Endothelial cell of umbilical vein (primary cell): ENCODE measurements around the gene TUBB1.

Experiments
- JUN ChIP-seq: IDR thresholded peaks from 2 replicates; pipeline ENCODE4 v1.6.1; 2011; ENCODE audit warnings: borderline replicate concordance, low read depth; ENCODE audit not compliant: insufficient read length, insufficient read depth
- MYC ChIP-seq: IDR thresholded peaks from one replicate; pipeline ENCODE4 v1.6.1; 2011; ENCODE audit warnings: mild to moderate bottlenecking, low read depth, low read length
- POLR2A ChIP-seq: IDR thresholded peaks from 2 replicates; pipeline ENCODE4 v1.6.1; 2012; ENCODE audit warnings: low read depth, mild to moderate bottlenecking, control low read depth, low read length
- POLR2AphosphoS5 ChIP-seq: IDR thresholded peaks from 2 replicates; pipeline ENCODE4 v1.6.1; 2012; ENCODE audit warnings: low read depth, mild to moderate bottlenecking, control low read depth, low read length, moderate library complexity; ENCODE audit not compliant: insufficient read depth
- TF ChIP-seq, protein P1 (sequence below): IDR thresholded peaks from 2 replicates; pipeline ENCODE4 v1.6.1; 2011; ENCODE audit not compliant: insufficient read depth, insufficient read length
- TF ChIP-seq, protein P2 (sequence below), 2 donors: IDR thresholded peaks; 1 replicate in 1 of 2; 2 replicates in 1 of 2; pipeline ENCODE4 v1.5.1; 2011; ENCODE audit warnings: low read length in 2 of 2, mild to moderate bottlenecking in 2 of 2, moderate library complexity in 2 of 2, control low read depth in 1 of 2, inconsistent platforms in 1 of 2, low read depth in 1 of 2; ENCODE audit not compliant: insufficient read depth in 1 of 2; ENCODE audit errors: extremely low read depth in 1 of 2

DNA sequence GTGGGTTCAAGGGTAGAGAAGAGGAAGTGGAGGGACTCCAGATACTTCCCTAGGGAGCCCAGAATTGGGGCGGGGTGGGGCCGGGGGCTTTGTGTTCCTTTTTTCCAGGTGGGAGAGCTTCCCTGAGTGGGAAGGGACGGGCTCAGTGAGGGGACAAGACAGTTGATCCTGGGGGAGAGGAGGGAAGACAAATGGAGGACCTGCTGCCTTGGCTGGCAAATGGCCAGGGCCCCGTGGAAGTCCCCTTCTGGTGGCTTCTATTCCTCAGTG, 14.8 kb upstream of the TUBB1 start:
- TF ChIP-seq JUN (no peak), POLR2AphosphoS5 (no peak), POLR2A (no peak), MYC (no peak)
- TF ChIP-seq, protein P1, sequence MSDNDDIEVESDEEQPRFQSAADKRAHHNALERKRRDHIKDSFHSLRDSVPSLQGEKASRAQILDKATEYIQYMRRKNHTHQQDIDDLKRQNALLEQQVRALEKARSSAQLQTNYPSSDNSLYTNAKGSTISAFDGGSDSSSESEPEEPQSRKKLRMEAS, result no peak
- TF ChIP-seq, protein P2, sequence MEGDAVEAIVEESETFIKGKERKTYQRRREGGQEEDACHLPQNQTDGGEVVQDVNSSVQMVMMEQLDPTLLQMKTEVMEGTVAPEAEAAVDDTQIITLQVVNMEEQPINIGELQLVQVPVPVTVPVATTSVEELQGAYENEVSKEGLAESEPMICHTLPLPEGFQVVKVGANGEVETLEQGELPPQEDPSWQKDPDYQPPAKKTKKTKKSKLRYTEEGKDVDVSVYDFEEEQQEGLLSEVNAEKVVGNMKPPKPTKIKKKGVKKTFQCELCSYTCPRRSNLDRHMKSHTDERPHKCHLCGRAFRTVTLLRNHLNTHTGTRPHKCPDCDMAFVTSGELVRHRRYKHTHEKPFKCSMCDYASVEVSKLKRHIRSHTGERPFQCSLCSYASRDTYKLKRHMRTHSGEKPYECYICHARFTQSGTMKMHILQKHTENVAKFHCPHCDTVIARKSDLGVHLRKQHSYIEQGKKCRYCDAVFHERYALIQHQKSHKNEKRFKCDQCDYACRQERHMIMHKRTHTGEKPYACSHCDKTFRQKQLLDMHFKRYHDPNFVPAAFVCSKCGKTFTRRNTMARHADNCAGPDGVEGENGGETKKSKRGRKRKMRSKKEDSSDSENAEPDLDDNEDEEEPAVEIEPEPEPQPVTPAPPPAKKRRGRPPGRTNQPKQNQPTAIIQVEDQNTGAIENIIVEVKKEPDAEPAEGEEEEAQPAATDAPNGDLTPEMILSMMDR (IDR thresholded peaks at IDR 0.05; ENCODE audit: extremely low read depth in 1 of 2, insufficient read depth in 1 of 2, low read depth in 1 of 2, low read length in 2 of 2), result no peak
